Bronchial epithelial cell (primary cell): ENCODE data around the gene ZFYVE1. TPM values are rescaled to one million over a fixed set of nuclear protein-coding genes. Genes with fewer than 3 reads are reported as not detected.

Experiments
- DNase-seq: peaks from one replicate; pipeline ENCODE4 v3.0.0-alpha.2; 2010; ENCODE audit warnings: low read depth
- FAIRE-seq: peaks from 2 replicates; lab custom pipeline; 2011; peaks lifted over from hg19 to GRCh38; lab: Jason Lieb, UNC
- H3K27me3 ChIP-seq: 2 replicates; pipeline ENCODE4 v1.5.1; 2011; ENCODE audit warnings: low read length; ENCODE audit not compliant: control insufficient read depth, insufficient read depth
- H3K36me3 ChIP-seq: 2 replicates; pipeline ENCODE4 v1.5.1; 2011; ENCODE audit warnings: low read length; ENCODE audit not compliant: control insufficient read depth, insufficient read depth
- H3K4me3 ChIP-seq: 2 replicates; pipeline ENCODE4 v1.5.1; 2011; ENCODE audit warnings: mild to moderate bottlenecking, low read depth, low read length, control low read depth
- CTCF ChIP-seq: IDR thresholded peaks from 2 replicates; pipeline ENCODE4 v1.5.1; 2011; ENCODE audit warnings: mild to moderate bottlenecking, moderate library complexity, low read length, control low read depth, inconsistent platforms; ENCODE audit not compliant: insufficient read depth, severe bottlenecking
- total RNA-seq: library from RNA; depleted of rRNA; stranded (reverse); fragments of >200 nt; gene quantifications from 2 replicates; pipeline ENCODE4 v1.2.1, GENCODE V29; 2014

Gene ZFYVE1
- total RNA-seq, 1 donor from 2014 or later = 11.3 TPM

GRCh38 chr14:72921396-72921795, 105.5 kb downstream of the ZFYVE1 start:
- FAIRE-seq (no peak), DNase-seq (no peak)
- TF ChIP-seq CTCF = no peak
- Histone ChIP-seq H3K27me3 (peaks cover 1% of the 10 kb centered on the region), H3K36me3 (no peaks in the 10 kb centered on the region), H3K4me3 (no peak overlapping the region)

GRCh38 chr14:72920008-72920407, 106.9 kb downstream of the ZFYVE1 start:
- no peak overlapping the region for H3K4me3 ChIP-seq
- no peak for FAIRE-seq
- H3K27me3 ChIP-seq = peaks cover 1% of the 10 kb centered on the region
- no peaks in the 10 kb centered on the region for H3K36me3 ChIP-seq
- TF ChIP-seq CTCF = no peak
- DNase-seq = no peak

Other genes starting within 250 kb of the ZFYVE1 start
- gene DPF3, start 133.0 kb downstream of the ZFYVE1 start, total RNA-seq = 0.13 TPM in 1 of 2 replicates, not detected in the other
- gene DCAF4, start 100.6 kb downstream of the ZFYVE1 start, total RNA-seq = 8.7 and 14.0 TPM in 2 replicates
- gene RBM25, start 31.4 kb upstream of the ZFYVE1 start, total RNA-seq = 20.5 and 31.2 TPM in 2 replicates
- 78.5 and 86.1 TPM in 2 replicates for gene PSEN1, start 109.4 kb upstream of the ZFYVE1 start, total RNA-seq
- gene PAPLN, start 210.4 kb upstream of the ZFYVE1 start, total RNA-seq = 3.4 and 6.0 TPM in 2 replicates